K562 (cell line): ENCODE results near the gene ENDOG. TPM values are rescaled to one million over a fixed set of nuclear protein-coding genes. Genes with fewer than 3 reads are reported as not detected.

Source experiments
- AFF4 ChIP-seq: sonication (generic); formaldehyde crosslinking; IDR thresholded peaks from 2 replicates; pipeline ENCODE4 v1.8.0; 2023; ENCODE audit warnings: mild to moderate bottlenecking, missing genetic modification reagents
- ATF2 ChIP-seq: sonication (generic); formaldehyde crosslinking; IDR thresholded peaks from 2 replicates; pipeline ENCODE4 v1.8.1; 2022; ENCODE audit warnings: missing genetic modification reagents
- CREM ChIP-seq: IDR thresholded peaks from 2 replicates; pipeline ENCODE4 v1.6.1; 2014; ENCODE audit warnings: antibody characterized with exemption, low read depth
- DMBX1 ChIP-seq: fragments of 250-450 bp; sonication (Bioruptor Pico); IDR thresholded peaks from 2 replicates; pipeline ENCODE4 v1.8.0; 2022; ENCODE audit warnings: inconsistent platforms, mild to moderate bottlenecking, moderate library complexity, borderline replicate concordance
- FOXA1 ChIP-seq: fragments of 450-650 bp; IDR thresholded peaks from 2 replicates; pipeline ENCODE4 v1.6.1; 2016; ENCODE audit warnings: mild to moderate bottlenecking, borderline replicate concordance
- HDAC6 ChIP-seq: IDR thresholded peaks from 2 replicates; pipeline ENCODE4 v1.6.1; 2012; ENCODE audit warnings: low read depth, mild to moderate bottlenecking, control low read depth, inconsistent platforms, low read length, moderate library complexity
- ID3 ChIP-seq, 2 experiments: fragments of 250-450 bp in 1 of 2; fragments of 450-650 bp in 1 of 2; sonication (Bioruptor Pico) in 1 of 2; IDR thresholded peaks; 2 replicates each; pipeline versions ENCODE4 v1.6.1 to v1.8.0; 2016 to 2021; ENCODE audit warnings: mild to moderate bottlenecking in 2 of 2, moderate library complexity in 2 of 2, missing compliant biosample characterization in 1 of 2, missing genetic modification characterization in 1 of 2
- IFI16 ChIP-seq: fragments of 250-450 bp; sonication (Bioruptor Pico); IDR thresholded peaks from 2 replicates; pipeline ENCODE4 v2.1.2; 2022; ENCODE audit warnings: mild to moderate bottlenecking, inconsistent platforms
- KLF1 ChIP-seq: fragments of 450-650 bp; IDR thresholded peaks from 2 replicates; pipeline ENCODE4 v1.6.1; 2016; ENCODE audit warnings: missing genetic modification characterization, missing compliant biosample characterization
- SLC30A9 ChIP-seq: fragments of 250-450 bp; sonication (Bioruptor Pico); IDR thresholded peaks from 2 replicates; pipeline ENCODE4 v1.8.0; 2022; ENCODE audit warnings: mild to moderate bottlenecking, moderate library complexity
- SMARCA4 ChIP-seq: fragments of 450-650 bp; IDR thresholded peaks from 2 replicates; pipeline ENCODE4 v1.6.1; 2016
- STAT5B ChIP-seq: fragments of 250-450 bp; sonication (Bioruptor Pico); IDR thresholded peaks from 2 replicates; pipeline ENCODE4 v1.8.0; 2021; ENCODE audit warnings: mild to moderate bottlenecking, inconsistent platforms
- TFAP4 ChIP-seq: sonication (generic); formaldehyde crosslinking; IDR thresholded peaks from 2 replicates; pipeline ENCODE4 v1.8.0; 2022; ENCODE audit warnings: missing genetic modification reagents, mild to moderate bottlenecking, moderate library complexity, borderline replicate concordance
- U2AF2 ChIP-seq: fragments of 200-400 bp; formaldehyde crosslinking; optimal IDR thresholded peaks from 2 replicates; pipeline ENCODE3; 2017; ENCODE audit warnings: low read depth, mild to moderate bottlenecking, low read length
- USF2 ChIP-seq: sonication (generic); formaldehyde crosslinking; IDR thresholded peaks from 2 replicates; pipeline ENCODE4 v1.5.0; 2020; ENCODE audit warnings: missing genetic modification reagents
- ZBTB49 ChIP-seq: sonication (generic); formaldehyde crosslinking; IDR thresholded peaks from 2 replicates; pipeline ENCODE4 v1.8.0; 2022; ENCODE audit warnings: missing genetic modification reagents, mild to moderate bottlenecking, borderline replicate concordance
- ZNF655 ChIP-seq: fragments of 250-450 bp; sonication (Bioruptor Pico); IDR thresholded peaks from 2 replicates; pipeline ENCODE4 v1.5.0; 2021
- polyA plus RNA-seq, 8 experiments: library from polyadenylated mRNA; depleted of rRNA in 4 of 8; stranded (reverse) in 5 of 8; unstranded in 3 of 8; fragments of >200 nt; fragmentation: Nextera tagmentation in 2 of 8; fragmentation: Illumina TruSeq in 1 of 8; extraction: Ambion mirVana in 2 of 8; extraction: Trizol in 1 of 8; gene quantifications; 2 replicates each; pipeline versions ENCODE4 v1.2.1 to v1.2.3, GENCODE V29; 2011 to 2014; ENCODE audit warnings: inconsistent platforms in 1 of 8, missing spikeins in 1 of 8
- total RNA-seq, 7 experiments: library from RNA; depleted of rRNA in 6 of 7; stranded (reverse); fragments of >200 nt in 6 of 7; fragmentation: Illumina TruSeq in 2 of 7; extraction: Trizol in 2 of 7; gene quantifications; 2 replicates each; pipeline versions ENCODE4 v1.2.1 to v1.2.3, GENCODE V29; 2011 to 2021; ENCODE audit warnings: low replicate concordance in 1 of 7

ENDOG gene
- total and polyA plus RNA-seq, 9 of the 15 experiments (the other 6 are each of a cell fraction or from before 2014, with no cell fraction given): 1.2 to 91.0 (median 25.5) TPM

GRCh38 chr9:128863647-128864046, 45.3 kb downstream of the ENDOG start (continued):
- TF ChIP-seq ID3 (CRISPR knock-in tag; IDR thresholded peaks at IDR 0.05) (no peak), ID3 (tag; IDR thresholded peaks at IDR 0.05) (no peak), SMARCA4 (no peak), STAT5B (CRISPR knock-in tag) (no peak), SLC30A9 (CRISPR knock-in tag) (no peak), KLF1 (tag) (peak; percentile 32; the same call in 1 of the 2 replicates), TFAP4 (CRISPR knock-in tag) (peak; percentile 59; the same call in 1 of the 2 replicates), U2AF2 (no peak), AFF4 (CRISPR knock-in tag) (no peak), ZNF655 (no peak), ZBTB49 (no peak), CREM (0 out of 2 replicates have a peak, but pooled peaks have one; percentile 40), ATF2 (CRISPR knock-in tag) (no peak), HDAC6 (no peak), FOXA1 (no peak), IFI16 (CRISPR knock-in tag) (no peak), DMBX1 (no peak), USF2 (CRISPR knock-in tag) (no peak)
